Body of pancreas (tissue), 4 donors: ENCODE measurements around the gene MYO7B. TPM values are rescaled to one million over a fixed set of nuclear protein-coding genes. Genes with fewer than 3 reads are reported as not detected.

Experiments
- ATAC-seq: fragments of 150-250 bp; one replicate; pipeline ENCODE4 v1.9.1; 2016
- DNase-seq, 4 donors: peaks; one replicate each; pipeline ENCODE4 v3.0.0-alpha.2; 2019
- H3K27ac ChIP-seq, 4 donors: fragments of 200-600 bp; sonication (generic); 1 replicate in 3 of 4; 2 replicates in 1 of 4; pipeline versions ENCODE4 v1.5.1 to v1.6.1; 2016 to 2019; ENCODE audit warnings: mild to moderate bottlenecking in 1 of 4, mixed read lengths in 1 of 4, moderate library complexity in 1 of 4
- H3K27me3 ChIP-seq, 2 donors: fragments of 200-600 bp; sonication (generic); one replicate each; pipeline ENCODE4 v1.6.0; 2016; ENCODE audit warnings: mild to moderate bottlenecking in 1 of 2
- H3K36me3 ChIP-seq, 2 donors: fragments of 200-600 bp; sonication (generic); replicated peaks in 1 of 2; 2 replicates each; pipeline ENCODE4 v1.5.1; 2016; ENCODE audit warnings: low read depth in 2 of 2; ENCODE audit not compliant: insufficient read depth in 1 of 2
- H3K4me1 ChIP-seq: fragments of 200-600 bp; sonication (generic); one replicate; pipeline ENCODE4 v1.6.0; 2016
- H3K4me3 ChIP-seq, 2 donors: fragments of 200-600 bp; sonication (generic); 1 replicate in 1 of 2; 2 replicates in 1 of 2; pipeline ENCODE4 v1.5.1; 2016 to 2019
- H3K9me3 ChIP-seq, 3 donors: fragments of 200-600 bp; sonication (generic); 1 replicate in 2 of 3; 2 replicates in 1 of 3; pipeline ENCODE4 v1.5.1; 2016
- POLR2A ChIP-seq, 3 donors: fragments of 450-650 bp; IDR thresholded peaks; one replicate each; pipeline ENCODE4 v1.6.1; 2016; ENCODE audit warnings: antibody characterized with exemption in 3 of 3, mild to moderate bottlenecking in 2 of 3
- WGBS, 2 donors: methylation state at CpG; one replicate each; pipeline ENCODE4 v1.1.5; 2017; 5-methylcytosine and 5-hydroxymethylcytosine counted together
- intact Hi-C: fragments of 100-400 bp; cut with DNase I; formaldehyde crosslinking; loops from one replicate; pipeline ENCODE4 v1.15.1; 2023
- total RNA-seq, 2 donors: library from RNA; depleted of rRNA; stranded (reverse); fragments of >200 nt; gene quantifications; one replicate each; pipeline ENCODE4 v1.1.0, GENCODE V29; 2016
- TF ChIP-seq, protein P1 (sequence below), 7 experiments: fragments of 450-650 bp in 4 of 7; fragments of 200-600 bp in 3 of 7; sonication (generic) in 3 of 7; IDR thresholded peaks; one replicate each; pipeline ENCODE4 v1.5.1; 2016 to 2019; ENCODE audit warnings: antibody characterized with exemption in 7 of 7

Gene MYO7B
- total RNA-seq, 2 donors from 2014 or later = 0.33 to 1.8 TPM

- no peak for TF ChIP-seq POLR2A (IDR thresholded peaks at IDR 0.05)
- TF ChIP-seq, protein P1, sequence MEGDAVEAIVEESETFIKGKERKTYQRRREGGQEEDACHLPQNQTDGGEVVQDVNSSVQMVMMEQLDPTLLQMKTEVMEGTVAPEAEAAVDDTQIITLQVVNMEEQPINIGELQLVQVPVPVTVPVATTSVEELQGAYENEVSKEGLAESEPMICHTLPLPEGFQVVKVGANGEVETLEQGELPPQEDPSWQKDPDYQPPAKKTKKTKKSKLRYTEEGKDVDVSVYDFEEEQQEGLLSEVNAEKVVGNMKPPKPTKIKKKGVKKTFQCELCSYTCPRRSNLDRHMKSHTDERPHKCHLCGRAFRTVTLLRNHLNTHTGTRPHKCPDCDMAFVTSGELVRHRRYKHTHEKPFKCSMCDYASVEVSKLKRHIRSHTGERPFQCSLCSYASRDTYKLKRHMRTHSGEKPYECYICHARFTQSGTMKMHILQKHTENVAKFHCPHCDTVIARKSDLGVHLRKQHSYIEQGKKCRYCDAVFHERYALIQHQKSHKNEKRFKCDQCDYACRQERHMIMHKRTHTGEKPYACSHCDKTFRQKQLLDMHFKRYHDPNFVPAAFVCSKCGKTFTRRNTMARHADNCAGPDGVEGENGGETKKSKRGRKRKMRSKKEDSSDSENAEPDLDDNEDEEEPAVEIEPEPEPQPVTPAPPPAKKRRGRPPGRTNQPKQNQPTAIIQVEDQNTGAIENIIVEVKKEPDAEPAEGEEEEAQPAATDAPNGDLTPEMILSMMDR (IDR thresholded peaks at IDR 0.05) = no peak
- ATAC-seq (peak; percentile 41), DNase-seq (peak in 1 of 4 donors; percentile 14)
- WGBS, 2 donors = 22 to 73% methylated on average over 2 to 40 of the region's 72 CpGs
- Histone ChIP-seq H3K27me3 (peaks cover 0 to 6% of the 10 kb centered on the region in 2 donors), H3K9me3 (no peaks in the 10 kb centered on the region), H3K4me3 (peak overlapping the region in 1 of 2 donors; percentile 32), H3K27ac (peak overlapping the region in 2 of 4 donors; percentile 28 to 29), H3K36me3 (no peaks in the 10 kb centered on the region), H3K4me1 (peaks cover 13% of the 10 kb centered on the region)
- intact Hi-C loops = no loop called here
Observed at GRCh38 chr2:127674241-127675209, 139.0 kb downstream of the MYO7B start.

GRCh38 chr2:127675331-127676261 lies 140.1 kb downstream of the MYO7B start, which contains the start of gene LIMS2:
Gene LIMS2, minus strand, starts transcription at chr2:127675530. Its CDS starts 506 bp downstream, at chr2:127675024.
- ATAC-seq (peak; percentile 45), DNase-seq (peak in 2 of 4 donors; percentile 28 to 41)
- H3K9me3 ChIP-seq = no peaks in the 10 kb centered on the region
- WGBS, 2 donors = 2 to 4% methylated on average over 30 to 56 of the region's 56 CpGs
- no peak for TF ChIP-seq POLR2A (IDR thresholded peaks at IDR 0.05)
- TF ChIP-seq, protein P1 (IDR thresholded peaks at IDR 0.05) = peak in 1 of 7 experiments; percentile 8
- intact Hi-C loops = no loop called here
- peaks cover 13% of the 10 kb centered on the region for H3K4me1 ChIP-seq
- peak within 1 kb of the TSS in 1 of 2 donors; percentile 32 for H3K4me3 ChIP-seq
- peaks cover 0 to 6% of the 10 kb centered on the region in 2 donors for H3K27me3 ChIP-seq
- no peaks in the 10 kb centered on the region for H3K36me3 ChIP-seq
- H3K27ac ChIP-seq = peak within 1 kb of the TSS in 2 of 4 donors; percentile 24 to 28

DNA sequence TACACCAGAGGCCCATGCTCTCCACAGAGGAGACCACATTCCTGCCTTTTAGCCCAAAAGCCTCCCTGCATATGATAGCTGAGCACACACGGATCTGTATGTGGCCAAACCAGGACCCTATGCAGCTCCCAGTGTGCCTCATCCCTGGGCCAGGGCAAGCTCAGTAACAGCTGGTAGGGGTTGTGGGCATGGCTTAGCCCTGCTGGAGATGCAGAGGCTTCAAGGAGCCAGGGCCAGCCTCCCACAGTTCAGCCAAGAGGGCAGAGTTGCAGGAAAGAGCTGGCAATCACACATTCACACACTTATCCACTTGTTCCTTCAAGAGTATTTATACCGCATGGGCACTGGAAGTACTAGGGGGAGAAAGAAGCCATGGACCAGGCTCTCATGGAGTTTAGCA lies 141.4 kb downstream of the MYO7B start:
- Histone ChIP-seq H3K4me3 (no peak overlapping the region), H3K36me3 (no peaks in the 10 kb centered on the region), H3K9me3 (no peaks in the 10 kb centered on the region), H3K4me1 (peaks cover 13% of the 10 kb centered on the region), H3K27me3 (peaks cover 0 to 6% of the 10 kb centered on the region in 2 donors), H3K27ac (no peak overlapping the region)
- 61 to 97% methylated on average over 2 of the region's 2 CpGs for WGBS, 2 donors
- DNase-seq = no peak
- TF ChIP-seq, protein P1 (IDR thresholded peaks at IDR 0.05) = no peak
- no peak for TF ChIP-seq POLR2A (IDR thresholded peaks at IDR 0.05)
- intact Hi-C loops = no loop called here
- ATAC-seq = no peak

- peaks cover 0 to 6% of the 10 kb centered on the region in 2 donors for H3K27me3 ChIP-seq
- DNase-seq (no peak), ATAC-seq (no peak)
- no peaks in the 10 kb centered on the region for H3K36me3 ChIP-seq
- peaks cover 21% of the 10 kb centered on the region for H3K4me1 ChIP-seq
- TF ChIP-seq, protein P1 (IDR thresholded peaks at IDR 0.05) = no peak
- no peak for TF ChIP-seq POLR2A (IDR thresholded peaks at IDR 0.05)
- 72 to 73% methylated on average over 10 of the region's 10 CpGs for WGBS, 2 donors
- H3K27ac ChIP-seq = no peak overlapping the region
- no peak overlapping the region for H3K4me3 ChIP-seq
- no peaks in the 10 kb centered on the region for H3K9me3 ChIP-seq
- intact Hi-C loops = no loop called here
Observed at GRCh38 chr2:127678531-127678930, 143.0 kb downstream of the MYO7B start.
